Prostate gland (tissue), 2 donors: ENCODE measurements around the gene PCYT1B. TPM values are rescaled to one million over a fixed set of nuclear protein-coding genes. Genes with fewer than 3 reads are reported as not detected.

Experiments
- DNase-seq: peaks from one replicate; pipeline ENCODE4 v3.0.0-alpha.2; 2019; ENCODE audit warnings: low spot score
- H3K27ac ChIP-seq, 2 donors: fragments of 200-600 bp; sonication (generic); 2 replicates each; pipeline ENCODE4 v1.5.1; 2017 to 2019
- H3K27me3 ChIP-seq: fragments of 200-600 bp; sonication (generic); replicated peaks from 2 replicates; pipeline ENCODE4 v1.5.1; 2019; ENCODE audit not compliant: insufficient read depth
- H3K36me3 ChIP-seq, 2 donors: fragments of 200-600 bp; sonication (generic); 1 replicate in 1 of 2; 2 replicates in 1 of 2; pipeline versions ENCODE4 v1.5.1 to v1.8.1; 2017 to 2019
- H3K4me1 ChIP-seq: fragments of 200-600 bp; sonication (generic); replicated peaks from 2 replicates; pipeline ENCODE4 v1.5.1; 2019
- H3K4me3 ChIP-seq, 2 donors: fragments of 200-600 bp; sonication (generic); 2 replicates each; pipeline ENCODE4 v1.5.1; 2017 to 2019
- H3K9me3 ChIP-seq: fragments of 200-600 bp; sonication (generic); 2 replicates; pipeline ENCODE4 v1.5.1; 2017
- POLR2A ChIP-seq: fragments of 450-650 bp; IDR thresholded peaks from one replicate; pipeline ENCODE4 v1.6.1; 2016; ENCODE audit warnings: antibody characterized with exemption, mild to moderate bottlenecking
- POLR2AphosphoS5 ChIP-seq: sonication (generic); formaldehyde crosslinking; IDR thresholded peaks from one replicate; pipeline ENCODE4 v1.6.1; 2017; ENCODE audit warnings: antibody characterized with exemption
- WGBS: methylation state at CpG from one replicate; pipeline ENCODE4 v1.1.5; 2018; 5-methylcytosine and 5-hydroxymethylcytosine counted together
- intact Hi-C: fragments of 100-400 bp; cut with DNase I; formaldehyde crosslinking; loops from one replicate; pipeline ENCODE4 v1.14.2; 2022
- total RNA-seq, 2 donors: library from RNA; depleted of rRNA; stranded (reverse); fragments of >200 nt; gene quantifications; one replicate each; pipeline ENCODE4 v1.1.0, GENCODE V29; 2016
- TF ChIP-seq, protein P1 (sequence below), 4 experiments: fragments of 200-600 bp in 2 of 4; fragments of 450-650 bp in 2 of 4; sonication (generic) in 2 of 4; IDR thresholded peaks; 1 replicate in 3 of 4; 2 replicates in 1 of 4; pipeline ENCODE4 v1.5.1; 2016 to 2019; ENCODE audit warnings: antibody characterized with exemption in 4 of 4, mild to moderate bottlenecking in 2 of 4, moderate library complexity in 2 of 4

Gene PCYT1B
- total RNA-seq, 2 donors from 2014 or later, result 0.27 to 6.9 TPM

DNA sequence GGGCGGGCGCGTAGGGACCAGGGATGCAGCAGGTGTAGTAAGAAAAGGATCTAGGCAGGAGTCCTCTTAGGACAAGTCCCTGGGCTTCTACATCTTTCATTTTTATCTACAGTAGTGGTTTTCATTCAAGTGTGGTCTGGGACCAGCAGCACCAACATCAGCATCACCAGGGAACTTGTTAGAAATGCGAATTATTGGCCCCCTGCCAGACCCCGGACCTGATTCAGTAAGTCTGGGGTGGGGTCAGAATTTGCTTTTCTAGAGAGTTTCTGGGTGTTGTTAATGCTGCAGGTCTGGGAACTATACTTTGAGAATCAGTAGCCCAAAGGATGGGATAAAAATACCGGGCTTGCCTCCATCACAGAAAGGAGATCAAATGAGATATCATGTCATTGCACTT is 1.3 kb upstream of the PCYT1B start:
- Histone ChIP-seq H3K36me3 (no peaks in the 10 kb centered on the region), H3K4me1 (no peaks in the 10 kb centered on the region), H3K4me3 (no peak overlapping the region), H3K27me3 (no peaks in the 10 kb centered on the region), H3K9me3 (no peaks in the 10 kb centered on the region), H3K27ac (no peak overlapping the region)
- TF ChIP-seq, protein P1, sequence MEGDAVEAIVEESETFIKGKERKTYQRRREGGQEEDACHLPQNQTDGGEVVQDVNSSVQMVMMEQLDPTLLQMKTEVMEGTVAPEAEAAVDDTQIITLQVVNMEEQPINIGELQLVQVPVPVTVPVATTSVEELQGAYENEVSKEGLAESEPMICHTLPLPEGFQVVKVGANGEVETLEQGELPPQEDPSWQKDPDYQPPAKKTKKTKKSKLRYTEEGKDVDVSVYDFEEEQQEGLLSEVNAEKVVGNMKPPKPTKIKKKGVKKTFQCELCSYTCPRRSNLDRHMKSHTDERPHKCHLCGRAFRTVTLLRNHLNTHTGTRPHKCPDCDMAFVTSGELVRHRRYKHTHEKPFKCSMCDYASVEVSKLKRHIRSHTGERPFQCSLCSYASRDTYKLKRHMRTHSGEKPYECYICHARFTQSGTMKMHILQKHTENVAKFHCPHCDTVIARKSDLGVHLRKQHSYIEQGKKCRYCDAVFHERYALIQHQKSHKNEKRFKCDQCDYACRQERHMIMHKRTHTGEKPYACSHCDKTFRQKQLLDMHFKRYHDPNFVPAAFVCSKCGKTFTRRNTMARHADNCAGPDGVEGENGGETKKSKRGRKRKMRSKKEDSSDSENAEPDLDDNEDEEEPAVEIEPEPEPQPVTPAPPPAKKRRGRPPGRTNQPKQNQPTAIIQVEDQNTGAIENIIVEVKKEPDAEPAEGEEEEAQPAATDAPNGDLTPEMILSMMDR (IDR thresholded peaks at IDR 0.05), result no peak
- TF ChIP-seq POLR2A (no peak), POLR2AphosphoS5 (no peak)
- intact Hi-C loops, result no loop called here
- no peak for DNase-seq
- WGBS, result 74% methylated on average over 6 of the region's 6 CpGs

DNA sequence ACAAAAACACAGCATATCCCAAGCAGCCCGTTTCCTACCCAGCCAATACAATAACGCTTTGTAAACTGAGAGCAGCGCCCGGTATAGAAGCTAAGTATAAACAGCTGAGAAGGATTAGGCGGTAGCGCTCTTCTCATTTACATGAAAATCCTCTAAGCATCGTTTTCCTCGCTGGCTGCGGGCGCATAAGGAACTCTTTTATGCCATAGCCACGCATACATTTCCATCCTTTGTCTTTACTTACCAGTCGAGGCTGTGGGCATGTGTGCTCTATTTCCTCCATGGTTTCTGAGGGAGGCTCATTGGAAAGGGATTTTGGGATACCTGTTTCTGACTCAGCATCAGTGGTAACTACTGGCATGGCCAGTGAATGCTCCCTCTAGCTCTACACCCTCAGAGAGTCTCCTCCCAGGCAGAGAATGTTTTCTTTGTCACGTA is 383 bp downstream of the PCYT1B start:
- intact Hi-C loops, result no loop called here
- Histone ChIP-seq H3K4me3 (no peak overlapping the region), H3K9me3 (no peaks in the 10 kb centered on the region), H3K27me3 (no peaks in the 10 kb centered on the region), H3K4me1 (no peaks in the 10 kb centered on the region), H3K27ac (no peak overlapping the region), H3K36me3 (no peaks in the 10 kb centered on the region)
- 0% methylated on average over 13 of the region's 13 CpGs for WGBS
- TF ChIP-seq POLR2A (no peak), POLR2AphosphoS5 (no peak)
- TF ChIP-seq, protein P1 (IDR thresholded peaks at IDR 0.05), result no peak
- DNase-seq, result no peak

DNA sequence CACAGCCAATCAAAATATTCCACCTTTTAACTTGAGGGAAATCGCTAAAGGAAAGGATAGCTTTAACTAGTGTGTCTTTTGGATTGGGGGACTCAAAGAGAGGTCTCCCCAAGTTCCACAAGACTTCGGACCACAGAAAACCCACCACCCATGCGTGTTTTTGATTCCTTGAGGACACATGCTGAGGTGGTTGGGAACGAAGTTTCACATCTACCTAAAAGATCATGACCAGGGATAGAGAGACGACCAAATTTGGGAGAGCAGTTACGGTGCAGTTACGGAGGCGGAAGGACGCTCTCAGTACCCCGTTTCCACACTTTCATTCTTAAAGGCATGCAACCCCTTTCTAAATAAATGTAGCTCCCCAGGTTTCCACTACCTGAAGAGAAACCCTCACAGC is 1.1 kb downstream of the PCYT1B start:
- intact Hi-C loops, result no loop called here
- Histone ChIP-seq H3K4me3 (no peak overlapping the region), H3K4me1 (no peaks in the 10 kb centered on the region), H3K9me3 (no peaks in the 10 kb centered on the region), H3K27ac (no peak overlapping the region), H3K36me3 (no peaks in the 10 kb centered on the region), H3K27me3 (no peaks in the 10 kb centered on the region)
- no peak for DNase-seq
- 3% methylated on average over 10 of the region's 10 CpGs for WGBS
- TF ChIP-seq POLR2A (no peak), POLR2AphosphoS5 (no peak)
- TF ChIP-seq, protein P1 (IDR thresholded peaks at IDR 0.05), result no peak

DNA sequence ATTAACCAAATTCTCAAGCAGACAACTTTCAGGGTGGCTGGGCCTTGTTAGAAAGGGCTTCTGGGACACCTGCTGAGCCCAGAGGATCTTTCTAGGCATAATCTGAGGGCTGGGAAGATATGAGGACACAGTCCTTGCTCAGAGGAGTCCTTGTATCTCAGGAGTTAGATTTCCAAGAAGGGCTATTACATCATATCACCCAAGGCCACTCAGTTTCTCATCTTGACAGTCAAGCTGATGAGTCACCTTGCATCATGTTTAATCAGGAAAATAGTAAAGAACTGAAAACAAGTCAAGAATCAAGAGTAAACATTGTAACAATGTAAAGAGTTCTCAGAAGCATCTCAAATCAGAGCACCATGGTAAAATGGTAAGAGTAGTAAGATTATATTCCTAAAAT is 4.0 kb downstream of the PCYT1B start:
- DNase-seq, result no peak
- Histone ChIP-seq H3K27ac (no peak overlapping the region), H3K9me3 (no peaks in the 10 kb centered on the region), H3K4me1 (no peaks in the 10 kb centered on the region), H3K36me3 (no peaks in the 10 kb centered on the region), H3K27me3 (no peaks in the 10 kb centered on the region), H3K4me3 (no peak overlapping the region)
- intact Hi-C loops, result no loop called here
- TF ChIP-seq, protein P1 (IDR thresholded peaks at IDR 0.05), result no peak
- no peak for TF ChIP-seq POLR2AphosphoS5
- TF ChIP-seq POLR2A, result no peak

DNA sequence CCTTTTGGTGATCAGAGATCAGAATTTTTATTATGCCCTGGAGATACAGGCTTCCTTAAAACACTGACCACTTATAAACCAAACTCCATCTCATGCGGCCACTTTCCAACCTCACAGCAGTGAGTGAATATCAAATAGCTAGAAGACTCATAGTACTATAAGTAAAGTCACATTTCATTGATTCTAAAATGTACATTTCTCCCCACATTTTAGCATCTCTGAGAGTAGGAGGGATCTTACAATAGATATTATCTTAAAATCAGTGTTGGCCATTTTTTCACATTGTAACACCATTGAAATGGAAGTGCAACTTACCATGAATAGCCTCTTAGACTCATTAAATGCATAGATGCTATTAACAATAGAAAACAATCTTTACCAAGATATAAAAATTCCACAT is 17.4 kb downstream of the PCYT1B start:
- H3K36me3 ChIP-seq, result no peaks in the 10 kb centered on the region
- no peak overlapping the region for H3K27ac ChIP-seq
- 72% methylated on average over 1 of the region's 1 CpG for WGBS
- intact Hi-C loops, result no loop called here
- TF ChIP-seq POLR2AphosphoS5 (no peak), POLR2A (no peak)
- TF ChIP-seq, protein P1 (IDR thresholded peaks at IDR 0.05), result no peak
- no peaks in the 10 kb centered on the region for H3K27me3 ChIP-seq
- no peak overlapping the region for H3K4me3 ChIP-seq
- DNase-seq, result no peak
- H3K4me1 ChIP-seq, result no peaks in the 10 kb centered on the region
- H3K9me3 ChIP-seq, result no peaks in the 10 kb centered on the region
